ENCODE results near the gene NEURL1B. TPM values are rescaled to one million over a fixed set of nuclear protein-coding genes. Genes with fewer than 3 reads are reported as not detected.

The NEURL1B gene
- total and polyA plus RNA-seq, 4 donors = 1.5 to 10.0 (median 5.5) TPM

- no peaks in the 10 kb centered on the region for H3K36me3 ChIP-seq (ENCODE audit: control insufficient read depth in 4 of 4, insufficient read depth in 3 of 4, low read depth in 1 of 4, low read length in 3 of 4)
- H3K4me3 ChIP-seq (ENCODE audit: low read depth in 1 of 3, low read length in 3 of 3) = no peak overlapping the region
- no peaks in the 10 kb centered on the region for H3K9me3 ChIP-seq (ENCODE audit: control insufficient read depth in 4 of 4, low read length in 3 of 4)
- no peak for TF ChIP-seq TAF1 (conservative IDR thresholded peaks at IDR 0.05)
- TF ChIP-seq FOXA1 (IDR thresholded peaks at IDR 0.05) = peak; percentile 86
- TF ChIP-seq SP1 (IDR thresholded peaks at IDR 0.05) = peak; percentile 28
- TF ChIP-seq, protein P1, sequence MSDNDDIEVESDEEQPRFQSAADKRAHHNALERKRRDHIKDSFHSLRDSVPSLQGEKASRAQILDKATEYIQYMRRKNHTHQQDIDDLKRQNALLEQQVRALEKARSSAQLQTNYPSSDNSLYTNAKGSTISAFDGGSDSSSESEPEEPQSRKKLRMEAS (IDR thresholded peaks at IDR 0.05) = peak; percentile 99
- TF ChIP-seq, protein P2, sequence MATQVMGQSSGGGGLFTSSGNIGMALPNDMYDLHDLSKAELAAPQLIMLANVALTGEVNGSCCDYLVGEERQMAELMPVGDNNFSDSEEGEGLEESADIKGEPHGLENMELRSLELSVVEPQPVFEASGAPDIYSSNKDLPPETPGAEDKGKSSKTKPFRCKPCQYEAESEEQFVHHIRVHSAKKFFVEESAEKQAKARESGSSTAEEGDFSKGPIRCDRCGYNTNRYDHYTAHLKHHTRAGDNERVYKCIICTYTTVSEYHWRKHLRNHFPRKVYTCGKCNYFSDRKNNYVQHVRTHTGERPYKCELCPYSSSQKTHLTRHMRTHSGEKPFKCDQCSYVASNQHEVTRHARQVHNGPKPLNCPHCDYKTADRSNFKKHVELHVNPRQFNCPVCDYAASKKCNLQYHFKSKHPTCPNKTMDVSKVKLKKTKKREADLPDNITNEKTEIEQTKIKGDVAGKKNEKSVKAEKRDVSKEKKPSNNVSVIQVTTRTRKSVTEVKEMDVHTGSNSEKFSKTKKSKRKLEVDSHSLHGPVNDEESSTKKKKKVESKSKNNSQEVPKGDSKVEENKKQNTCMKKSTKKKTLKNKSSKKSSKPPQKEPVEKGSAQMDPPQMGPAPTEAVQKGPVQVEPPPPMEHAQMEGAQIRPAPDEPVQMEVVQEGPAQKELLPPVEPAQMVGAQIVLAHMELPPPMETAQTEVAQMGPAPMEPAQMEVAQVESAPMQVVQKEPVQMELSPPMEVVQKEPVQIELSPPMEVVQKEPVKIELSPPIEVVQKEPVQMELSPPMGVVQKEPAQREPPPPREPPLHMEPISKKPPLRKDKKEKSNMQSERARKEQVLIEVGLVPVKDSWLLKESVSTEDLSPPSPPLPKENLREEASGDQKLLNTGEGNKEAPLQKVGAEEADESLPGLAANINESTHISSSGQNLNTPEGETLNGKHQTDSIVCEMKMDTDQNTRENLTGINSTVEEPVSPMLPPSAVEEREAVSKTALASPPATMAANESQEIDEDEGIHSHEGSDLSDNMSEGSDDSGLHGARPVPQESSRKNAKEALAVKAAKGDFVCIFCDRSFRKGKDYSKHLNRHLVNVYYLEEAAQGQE (IDR thresholded peaks at IDR 0.05) = peak; percentile 39
- TF ChIP-seq, protein P3, sequence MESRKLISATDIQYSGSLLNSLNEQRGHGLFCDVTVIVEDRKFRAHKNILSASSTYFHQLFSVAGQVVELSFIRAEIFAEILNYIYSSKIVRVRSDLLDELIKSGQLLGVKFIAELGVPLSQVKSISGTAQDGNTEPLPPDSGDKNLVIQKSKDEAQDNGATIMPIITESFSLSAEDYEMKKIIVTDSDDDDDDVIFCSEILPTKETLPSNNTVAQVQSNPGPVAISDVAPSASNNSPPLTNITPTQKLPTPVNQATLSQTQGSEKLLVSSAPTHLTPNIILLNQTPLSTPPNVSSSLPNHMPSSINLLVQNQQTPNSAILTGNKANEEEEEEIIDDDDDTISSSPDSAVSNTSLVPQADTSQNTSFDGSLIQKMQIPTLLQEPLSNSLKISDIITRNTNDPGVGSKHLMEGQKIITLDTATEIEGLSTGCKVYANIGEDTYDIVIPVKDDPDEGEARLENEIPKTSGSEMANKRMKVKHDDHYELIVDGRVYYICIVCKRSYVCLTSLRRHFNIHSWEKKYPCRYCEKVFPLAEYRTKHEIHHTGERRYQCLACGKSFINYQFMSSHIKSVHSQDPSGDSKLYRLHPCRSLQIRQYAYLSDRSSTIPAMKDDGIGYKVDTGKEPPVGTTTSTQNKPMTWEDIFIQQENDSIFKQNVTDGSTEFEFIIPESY (IDR thresholded peaks at IDR 0.05) = peak; percentile 64
- TF ChIP-seq GABPA (IDR thresholded peaks at IDR 0.05 in 1 of 2, conservative IDR thresholded peaks at IDR 0.05 in 1 of 2) = no peak
- peak; percentile 73 to 99 for TF ChIP-seq JUND (IDR thresholded peaks at IDR 0.05)
- peak; percentile 87 for TF ChIP-seq FOXA2 (IDR thresholded peaks at IDR 0.05)
- no peak for TF ChIP-seq HNF4G (IDR thresholded peaks at IDR 0.05)
- no peak for TF ChIP-seq NR2F2 (IDR thresholded peaks at IDR 0.05)
- TF ChIP-seq HNF4A (conservative IDR thresholded peaks at IDR 0.05) = peak in 1 of 2 donors; percentile 82
- TF ChIP-seq RXRA (IDR thresholded peaks at IDR 0.05) = peak in 1 of 2 donors; percentile 87
- peak; percentile 13 to 51 for TF ChIP-seq RAD21 (IDR thresholded peaks at IDR 0.05)
- TF ChIP-seq ATF3 (IDR thresholded peaks at IDR 0.05) = peak; percentile 68
- peak; percentile 65 for TF ChIP-seq YY1 (IDR thresholded peaks at IDR 0.05)
- TF ChIP-seq, protein P4, sequence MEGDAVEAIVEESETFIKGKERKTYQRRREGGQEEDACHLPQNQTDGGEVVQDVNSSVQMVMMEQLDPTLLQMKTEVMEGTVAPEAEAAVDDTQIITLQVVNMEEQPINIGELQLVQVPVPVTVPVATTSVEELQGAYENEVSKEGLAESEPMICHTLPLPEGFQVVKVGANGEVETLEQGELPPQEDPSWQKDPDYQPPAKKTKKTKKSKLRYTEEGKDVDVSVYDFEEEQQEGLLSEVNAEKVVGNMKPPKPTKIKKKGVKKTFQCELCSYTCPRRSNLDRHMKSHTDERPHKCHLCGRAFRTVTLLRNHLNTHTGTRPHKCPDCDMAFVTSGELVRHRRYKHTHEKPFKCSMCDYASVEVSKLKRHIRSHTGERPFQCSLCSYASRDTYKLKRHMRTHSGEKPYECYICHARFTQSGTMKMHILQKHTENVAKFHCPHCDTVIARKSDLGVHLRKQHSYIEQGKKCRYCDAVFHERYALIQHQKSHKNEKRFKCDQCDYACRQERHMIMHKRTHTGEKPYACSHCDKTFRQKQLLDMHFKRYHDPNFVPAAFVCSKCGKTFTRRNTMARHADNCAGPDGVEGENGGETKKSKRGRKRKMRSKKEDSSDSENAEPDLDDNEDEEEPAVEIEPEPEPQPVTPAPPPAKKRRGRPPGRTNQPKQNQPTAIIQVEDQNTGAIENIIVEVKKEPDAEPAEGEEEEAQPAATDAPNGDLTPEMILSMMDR (IDR thresholded peaks at IDR 0.05; ENCODE audit: low read depth, low read length, missing input control) = peak; percentile 2
- TF ChIP-seq EGR1 (IDR thresholded peaks at IDR 0.05; ENCODE audit: low read depth in 2 of 2) = peak in 1 of 2 donors; percentile 41
- DNase-seq (ENCODE audit: low spot score) = no peak
- peak overlapping the region in 1 of 2 donors; percentile 29 for H3K9ac ChIP-seq (ENCODE audit: low read depth in 1 of 2, low read length in 2 of 2)
- H3K27ac ChIP-seq (ENCODE audit: low read depth in 1 of 2, low read length in 2 of 2) = peak overlapping the region in 1 of 2 donors; percentile 5
- peaks cover 4 to 26% (median 15%) of the 10 kb centered on the region in 4 donors for H3K4me1 ChIP-seq (ENCODE audit: control insufficient read depth in 4 of 4, insufficient read depth in 4 of 4, low read length in 3 of 4)
- WGBS = 60% methylated on average over 16 of the region's 16 CpGs
- no peaks in the 10 kb centered on the region for H3K27me3 ChIP-seq (ENCODE audit: control insufficient read depth in 4 of 4, insufficient read depth in 4 of 4, low read length in 3 of 4)
These were observed 90.1 kb downstream of the NEURL1B start for GRCh38 chr5:172730981-172731679.
